Esophagus muscularis mucosa (tissue), 4 donors: Measurements from ENCODE around the gene SLC26A4.

Experiments
- CTCF ChIP-seq, 3 experiments: fragments of 200-600 bp in 2 of 3; fragments of 450-650 bp in 1 of 3; sonication (generic) in 2 of 3; IDR thresholded peaks; one replicate each; pipeline ENCODE4 v1.5.1; 2017 to 2019; ENCODE audit warnings: antibody characterized with exemption in 3 of 3, mild to moderate bottlenecking in 2 of 3, moderate library complexity in 1 of 3
- EP300 ChIP-seq: sonication (generic); formaldehyde crosslinking; IDR thresholded peaks from one replicate; pipeline ENCODE4 v1.6.1; 2017; ENCODE audit warnings: antibody characterized with exemption
- POLR2A ChIP-seq: fragments of 450-650 bp; IDR thresholded peaks from one replicate; pipeline ENCODE4 v1.6.1; 2017; ENCODE audit warnings: antibody characterized with exemption, moderate library complexity, mild to moderate bottlenecking, low read depth
- POLR2AphosphoS5 ChIP-seq, 2 donors: sonication (generic); formaldehyde crosslinking; IDR thresholded peaks; one replicate each; pipeline ENCODE4 v1.6.1; 2017; ENCODE audit warnings: antibody characterized with exemption in 2 of 2

- TF ChIP-seq CTCF (IDR thresholded peaks at IDR 0.05) (no peak), POLR2AphosphoS5 (IDR thresholded peaks at IDR 0.05) (no peak), EP300 (no peak), POLR2A (no peak)
Observed at GRCh38 chr7:107708956-107709355, 48.3 kb downstream of the SLC26A4 start.
